GM10266 (cell line): ENCODE measurements around the gene CD248.

ENCODE experiments used
- DNase-seq: peaks from one replicate; pipeline ENCODE4 v3.0.0; 2012; ENCODE audit errors: extremely low spot score
- TF ChIP-seq, protein P1 (sequence below): IDR thresholded peaks from 2 replicates; pipeline ENCODE4 v1.5.1; 2012; ENCODE audit warnings: mild to moderate bottlenecking, low read depth; ENCODE audit not compliant: control insufficient read depth, insufficient read depth; ENCODE audit errors: missing control alignments

CD248 gene

GRCh38 chr11:66345316-66345649 is 28.4 kb upstream of the CD248 start:
- TF ChIP-seq, protein P1, sequence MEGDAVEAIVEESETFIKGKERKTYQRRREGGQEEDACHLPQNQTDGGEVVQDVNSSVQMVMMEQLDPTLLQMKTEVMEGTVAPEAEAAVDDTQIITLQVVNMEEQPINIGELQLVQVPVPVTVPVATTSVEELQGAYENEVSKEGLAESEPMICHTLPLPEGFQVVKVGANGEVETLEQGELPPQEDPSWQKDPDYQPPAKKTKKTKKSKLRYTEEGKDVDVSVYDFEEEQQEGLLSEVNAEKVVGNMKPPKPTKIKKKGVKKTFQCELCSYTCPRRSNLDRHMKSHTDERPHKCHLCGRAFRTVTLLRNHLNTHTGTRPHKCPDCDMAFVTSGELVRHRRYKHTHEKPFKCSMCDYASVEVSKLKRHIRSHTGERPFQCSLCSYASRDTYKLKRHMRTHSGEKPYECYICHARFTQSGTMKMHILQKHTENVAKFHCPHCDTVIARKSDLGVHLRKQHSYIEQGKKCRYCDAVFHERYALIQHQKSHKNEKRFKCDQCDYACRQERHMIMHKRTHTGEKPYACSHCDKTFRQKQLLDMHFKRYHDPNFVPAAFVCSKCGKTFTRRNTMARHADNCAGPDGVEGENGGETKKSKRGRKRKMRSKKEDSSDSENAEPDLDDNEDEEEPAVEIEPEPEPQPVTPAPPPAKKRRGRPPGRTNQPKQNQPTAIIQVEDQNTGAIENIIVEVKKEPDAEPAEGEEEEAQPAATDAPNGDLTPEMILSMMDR: no peak
- no peak for DNase-seq

DNA sequence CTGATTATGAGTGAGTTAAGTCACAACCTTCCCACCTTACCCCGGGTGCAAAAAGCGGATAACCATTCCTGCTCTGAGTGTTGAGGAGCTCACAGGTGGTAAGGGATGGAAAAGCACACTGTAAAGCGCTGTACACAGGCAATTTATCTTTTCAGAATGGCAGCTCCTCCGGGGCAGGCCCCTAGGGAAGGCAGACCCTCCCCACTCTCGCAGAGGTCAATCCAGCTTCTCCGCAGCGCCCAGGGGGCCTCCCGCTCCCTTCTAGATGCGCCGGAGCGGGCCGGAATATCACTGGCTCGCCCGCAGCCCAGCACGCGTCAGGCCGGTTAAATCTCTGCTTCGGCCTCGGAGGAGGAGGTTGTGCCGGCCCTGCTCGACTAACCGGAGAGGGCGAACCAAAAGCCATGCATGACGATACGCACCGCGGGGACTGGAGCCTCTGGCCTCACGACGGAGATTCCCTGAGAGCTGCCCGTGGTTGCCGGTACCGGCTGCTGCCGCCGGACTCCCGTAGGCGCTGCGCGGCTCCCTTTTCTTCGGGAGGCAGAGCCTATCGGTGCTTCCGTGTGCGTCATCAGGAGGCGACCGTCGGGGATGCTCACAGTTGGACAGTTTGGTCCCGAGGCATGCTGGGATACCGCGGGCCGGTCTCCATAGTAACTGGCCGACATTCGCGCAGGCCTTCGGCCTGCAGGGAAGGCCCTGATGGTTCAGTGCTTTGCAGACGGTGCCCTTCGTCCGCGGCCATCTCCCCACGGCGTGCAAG is 27.9 kb upstream of the CD248 start, which contains the start of gene BRMS1:
BRMS1 (minus strand) TSS at position 555 of the 766 bp plus-strand sequence. CDS start 2,870 bp downstream, outside the sequence.
- TF ChIP-seq, protein P1: no peak
- DNase-seq: peak; percentile 96

DNA sequence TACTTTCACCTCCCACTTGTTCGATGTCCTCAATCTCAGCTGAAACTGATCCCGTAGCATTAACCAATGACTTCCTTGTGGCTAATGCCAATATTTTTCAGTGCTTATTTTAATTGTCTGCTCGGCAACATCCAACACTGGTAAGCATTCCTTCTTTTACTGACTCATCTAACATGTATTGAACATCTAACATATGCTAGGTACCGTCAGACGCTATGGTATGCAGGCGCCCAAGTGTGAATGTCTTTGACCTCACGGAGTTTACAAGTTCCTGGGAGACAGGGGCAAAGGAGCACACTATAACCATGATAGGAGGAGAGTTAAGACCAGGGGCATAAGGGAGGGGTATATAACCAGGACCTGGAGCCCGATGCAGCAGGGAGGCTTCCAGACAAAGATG is 26.3 kb upstream of the CD248 start:
- TF ChIP-seq, protein P1: no peak
- no peak for DNase-seq

DNA sequence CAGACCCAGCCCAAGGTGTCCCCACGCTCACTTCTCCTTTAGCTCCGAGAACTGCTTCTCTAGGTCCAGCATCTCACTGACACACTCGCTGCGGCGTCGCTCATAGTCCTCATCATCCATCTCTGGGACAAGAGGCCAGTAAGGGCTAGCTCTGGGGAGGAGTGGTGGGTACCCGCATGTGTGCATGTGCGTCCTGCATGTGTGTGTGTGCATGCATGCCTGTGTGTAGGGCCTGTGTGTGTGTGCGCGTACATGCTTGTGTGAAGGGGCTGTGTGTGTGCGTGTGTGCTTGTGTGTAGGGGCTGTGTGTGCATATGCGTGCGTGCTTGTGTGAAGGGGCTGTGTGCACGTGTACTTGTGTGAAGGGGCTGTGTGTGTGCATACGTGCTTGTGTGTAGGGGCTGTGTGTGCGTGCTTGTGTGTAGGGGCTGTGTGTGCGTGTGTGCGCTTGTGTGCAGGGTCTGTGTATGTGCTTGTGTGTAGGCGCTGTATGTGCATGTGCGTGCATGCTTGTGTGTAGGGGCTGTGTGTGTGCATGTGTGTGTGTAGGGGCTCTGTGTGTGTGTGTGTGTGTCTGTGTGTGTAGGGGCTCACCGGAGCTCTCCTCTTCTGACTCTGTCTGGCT is 24.8 kb upstream of the CD248 start:
- DNase-seq: no peak

GRCh38 chr11:66340596-66341501 is 24.0 kb upstream of the CD248 start:
- DNase-seq: no peak
- TF ChIP-seq, protein P1: no peak

More for the DNA sequence above, 24.8 kb upstream of the CD248 start:
- TF ChIP-seq, protein P1: no peak

GRCh38 chr11:66339686-66340483 is 23.0 kb upstream of the CD248 start:
- DNase-seq: no peak
- TF ChIP-seq, protein P1: no peak
